Left renal pelvis (tissue), 4 donors: ENCODE data around the gene POLD4. TPM values are rescaled to one million over a fixed set of nuclear protein-coding genes. Genes with fewer than 3 reads are reported as not detected.

Experiments used
- DNase-seq, 4 donors: peaks; one replicate each; pipeline ENCODE4 v3.0.0-alpha.2; 2013; ENCODE audit warnings: low read depth in 4 of 4, low spot score in 3 of 4
- polyA plus RNA-seq, 4 donors: library from polyadenylated mRNA; unstranded; fragments of 120-200 nt; gene quantifications; one replicate each; pipeline ENCODE4 v1.2.1, GENCODE V29; 2013; ENCODE audit not compliant: insufficient read length in 4 of 4

The POLD4 gene
- polyA plus RNA-seq, 4 donors, result 18.5 to 36.3 (median 22.3) TPM

GRCh38 chr11:67355023-67355793, 1.9 kb upstream of the POLD4 start:
- no peak for DNase-seq

- no peak for DNase-seq
Measured at GRCh38 chr11:67354075-67355022, 1.0 kb upstream of the POLD4 start.

GRCh38 chr11:67352546-67353316, 615 bp downstream of the POLD4 start:
- DNase-seq, result no peak

- no peak for DNase-seq
Measured at GRCh38 chr11:67351275-67352005, 1.9 kb downstream of the POLD4 start.

- DNase-seq, result no peak
Measured at GRCh38 chr11:67349928-67350465, 3.3 kb downstream of the POLD4 start.

GRCh38 chr11:67349457-67349856, 3.9 kb downstream of the POLD4 start:
- DNase-seq, result no peak

- DNase-seq, result no peak
Measured at GRCh38 chr11:67349036-67349435, 4.3 kb downstream of the POLD4 start.

GRCh38 chr11:67347964-67348749, 5.2 kb downstream of the POLD4 start:
- DNase-seq, result no peak

- no peak for DNase-seq
Measured at GRCh38 chr11:67345920-67346819, 7.2 kb downstream of the POLD4 start.

- DNase-seq, result no peak
Measured at GRCh38 chr11:67345247-67345919, 8.0 kb downstream of the POLD4 start.

GRCh38 chr11:67344264-67344663, 9.1 kb downstream of the POLD4 start:
- DNase-seq, result no peak

GRCh38 chr11:67337257-67337656, 16.1 kb downstream of the POLD4 start:
- DNase-seq, result no peak

GRCh38 chr11:67332081-67332691, 21.2 kb downstream of the POLD4 start:
- no peak for DNase-seq

GRCh38 chr11:67323526-67323925, 29.8 kb downstream of the POLD4 start:
- no peak for DNase-seq

- no peak for DNase-seq
Measured at GRCh38 chr11:67322049-67322448, 31.3 kb downstream of the POLD4 start.

GRCh38 chr11:67321313-67321871, 32.0 kb downstream of the POLD4 start:
- no peak for DNase-seq

- DNase-seq, result no peak
Measured at GRCh38 chr11:67320691-67321090, 32.7 kb downstream of the POLD4 start.
